GM10266 (cell line): ENCODE measurements around the gene CUEDC1.
A peak's percentile ranks its signal among the peaks of the same experiment; 100 is the strongest.

Source experiments
- DNase-seq: peaks from one replicate; pipeline ENCODE4 v3.0.0; 2012; ENCODE audit errors: extremely low spot score
- CTCF ChIP-seq: IDR thresholded peaks from 2 replicates; pipeline ENCODE4 v1.5.1; 2012; ENCODE audit warnings: mild to moderate bottlenecking, low read depth; ENCODE audit not compliant: control insufficient read depth, insufficient read depth; ENCODE audit errors: missing control alignments

Gene CUEDC1

GRCh38 chr17:57903961-57904360 lies 51.3 kb downstream of the CUEDC1 start:
- no peak for TF ChIP-seq CTCF

GRCh38 chr17:57902800-57903759 lies 52.1 kb downstream of the CUEDC1 start:
- peak; percentile 74 for DNase-seq

More at GRCh38 chr17:57903961-57904360, 51.3 kb downstream of the CUEDC1 start:
- no peak for DNase-seq

GRCh38 chr17:57902117-57902799 lies 53.0 kb downstream of the CUEDC1 start:
- peak; percentile 68 for DNase-seq
- no peak for TF ChIP-seq CTCF

More at GRCh38 chr17:57902800-57903759, 52.1 kb downstream of the CUEDC1 start:
- TF ChIP-seq CTCF = no peak

- no peak for TF ChIP-seq CTCF
- DNase-seq = no peak
Observed at GRCh38 chr17:57900991-57901743, 54.0 kb downstream of the CUEDC1 start.

- no peak for DNase-seq
- TF ChIP-seq CTCF = no peak
Observed at GRCh38 chr17:57899822-57900221, 55.4 kb downstream of the CUEDC1 start.

GRCh38 chr17:57899391-57899790 lies 55.8 kb downstream of the CUEDC1 start:
- DNase-seq = no peak

More at GRCh38 chr17:57899391-57899790, 55.8 kb downstream of the CUEDC1 start:
- no peak for TF ChIP-seq CTCF
